Neuronal stem cell (in vitro differentiated cells): Measurements from ENCODE around the gene MYOCD.
A peak's percentile ranks its signal among the peaks of the same experiment; 100 is the strongest.

ENCODE experiments used
- DNase-seq: peaks from one replicate; pipeline ENCODE4 v3.0.0-alpha.2; 2013; ENCODE audit warnings: low spot score
- H2AFZ ChIP-seq: one replicate; pipeline ENCODE4 v1.6.1; 2013; ENCODE audit warnings: mild to moderate bottlenecking, low read length, inconsistent platforms
- H2AK5ac ChIP-seq: 2 replicates; pipeline ENCODE4 v1.6.1; 2013; ENCODE audit warnings: low read depth, mild to moderate bottlenecking, inconsistent platforms, low read length, moderate library complexity, mixed read lengths
- H2BK120ac ChIP-seq: 2 replicates; pipeline ENCODE4 v1.6.1; 2013; ENCODE audit warnings: low read depth, mild to moderate bottlenecking, inconsistent platforms, low read length, moderate library complexity, mixed read lengths
- H2BK12ac ChIP-seq: one replicate; pipeline ENCODE4 v1.6.1; 2013; ENCODE audit warnings: low read length, inconsistent platforms
- H2BK15ac ChIP-seq: 2 replicates; pipeline ENCODE4 v1.6.1; 2013; ENCODE audit warnings: mild to moderate bottlenecking, low read length, inconsistent platforms, mixed read lengths
- H2BK5ac ChIP-seq: one replicate; pipeline ENCODE4 v1.6.1; 2013; ENCODE audit warnings: inconsistent platforms, mild to moderate bottlenecking, low read length, moderate library complexity
- H3K14ac ChIP-seq: one replicate; pipeline ENCODE4 v1.6.1; 2013; ENCODE audit warnings: low read length, inconsistent platforms
- H3K18ac ChIP-seq: 2 replicates; pipeline ENCODE4 v1.6.1; 2013; ENCODE audit warnings: low read length, inconsistent platforms
- H3K23ac ChIP-seq: 2 replicates; pipeline ENCODE4 v1.6.1; 2013; ENCODE audit warnings: low read depth, mild to moderate bottlenecking, mixed read lengths, low read length, inconsistent platforms; ENCODE audit not compliant: poor library complexity
- H3K27ac ChIP-seq: replicated peaks from 3 replicates; pipeline ENCODE4 v1.5.1; 2013; ENCODE audit warnings: low read length, inconsistent platforms
- H3K27me3 ChIP-seq, 3 experiments: 2 replicates each; pipeline ENCODE4 v1.6.1; 2013; ENCODE audit warnings: low read length in 3 of 3, mild to moderate bottlenecking in 2 of 3, inconsistent platforms in 1 of 3, low read depth in 1 of 3, mixed read lengths in 1 of 3, moderate library complexity in 1 of 3; ENCODE audit not compliant: control insufficient read depth in 3 of 3, insufficient read depth in 3 of 3
- H3K36me3 ChIP-seq, 2 donors: replicated peaks in 1 of 2; 2 replicates each; pipeline ENCODE4 v1.6.1; 2013; ENCODE audit warnings: low read length in 2 of 2; ENCODE audit not compliant: control insufficient read depth in 2 of 2, insufficient read depth in 2 of 2
- H3K4ac ChIP-seq: 2 replicates; pipeline ENCODE4 v1.6.1; 2013; ENCODE audit warnings: inconsistent platforms, mild to moderate bottlenecking, low read length, moderate library complexity
- H3K4me1 ChIP-seq, 2 donors: 1 replicate in 1 of 2; 2 replicates in 1 of 2; pipeline ENCODE4 v1.6.1; 2013; ENCODE audit warnings: low read length in 2 of 2, low read depth in 1 of 2; ENCODE audit not compliant: control insufficient read depth in 2 of 2, insufficient read depth in 1 of 2
- H3K4me2 ChIP-seq: one replicate; pipeline ENCODE4 v1.6.1; 2013; ENCODE audit warnings: mild to moderate bottlenecking, low read length, inconsistent platforms; ENCODE audit not compliant: insufficient read depth, poor library complexity, severe bottlenecking
- H3K4me3 ChIP-seq, 2 donors: 2 replicates each; pipeline ENCODE4 v1.5.1; 2013; ENCODE audit warnings: low read length in 2 of 2, mild to moderate bottlenecking in 2 of 2, inconsistent platforms in 1 of 2, moderate library complexity in 1 of 2
- H3K79me1 ChIP-seq: one replicate; pipeline ENCODE4 v1.6.1; 2013; ENCODE audit warnings: low read depth, mild to moderate bottlenecking, inconsistent platforms, low read length, moderate library complexity
- H3K9ac ChIP-seq: one replicate; pipeline ENCODE4 v1.6.1; 2013; ENCODE audit warnings: mild to moderate bottlenecking, low read depth, low read length, inconsistent platforms; ENCODE audit not compliant: poor library complexity
- H3K9me3 ChIP-seq, 2 donors: replicated peaks in 1 of 2; 2 replicates each; pipeline versions ENCODE3 to v1.6.1; 2013; ENCODE audit warnings: low read length in 2 of 2, mild to moderate bottlenecking in 2 of 2, inconsistent platforms in 1 of 2, low read depth in 1 of 2, mixed read lengths in 1 of 2, moderate library complexity in 1 of 2; ENCODE audit not compliant: control insufficient read depth in 2 of 2, insufficient read depth in 1 of 2
- H4K8ac ChIP-seq: one replicate; pipeline ENCODE4 v1.6.1; 2013; ENCODE audit warnings: low read depth, mild to moderate bottlenecking, inconsistent platforms, low read length, moderate library complexity
- H4K91ac ChIP-seq: one replicate; pipeline ENCODE4 v1.6.1; 2013; ENCODE audit warnings: low read length, low read depth, mild to moderate bottlenecking, inconsistent platforms; ENCODE audit not compliant: poor library complexity
- WGBS, 2 donors: extraction: QIAGEN DNeasy Blood & Tissue Kit; methylation state at CpG; one replicate each; pipeline ENCODE4 v1.1.7; 2013; ENCODE audit warnings: missing lambda C conversion rate in 2 of 2, mixed read lengths in 1 of 2; ENCODE audit not compliant: insufficient read length in 2 of 2, insufficient replicate concordance in 1 of 2; ENCODE audit errors: extremely low coverage in 2 of 2; 5-methylcytosine and 5-hydroxymethylcytosine counted together

MYOCD gene

DNA sequence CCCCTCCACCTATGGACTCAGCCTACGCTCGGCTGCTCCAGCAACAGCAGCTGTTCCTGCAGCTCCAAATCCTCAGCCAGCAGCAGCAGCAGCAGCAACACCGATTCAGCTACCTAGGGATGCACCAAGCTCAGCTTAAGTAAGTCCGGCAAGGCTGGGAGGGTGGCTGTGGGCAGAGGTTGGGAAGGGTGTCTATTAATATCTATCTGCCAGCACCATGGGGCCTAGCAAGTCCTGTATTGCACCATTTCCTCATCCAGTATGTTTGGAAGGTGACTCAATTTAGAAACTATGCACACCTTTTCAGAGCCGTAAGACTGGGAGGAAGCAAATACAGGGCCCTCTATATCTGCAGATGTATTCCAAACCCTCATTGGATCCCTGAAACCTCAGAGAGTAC is 78.6 kb downstream of the MYOCD start:
- H2AFZ ChIP-seq = no peak overlapping the region
- no peak overlapping the region for H3K14ac ChIP-seq
- H3K4ac ChIP-seq = no peak overlapping the region
- no peak overlapping the region for H4K8ac ChIP-seq
- no peaks in the 10 kb centered on the region for H3K4me1 ChIP-seq
- no CpG with 5 or more reads among the region's 5 CpGs for WGBS, 2 donors
- no peak overlapping the region for H3K9ac ChIP-seq
- no peak overlapping the region for H3K4me3 ChIP-seq
- H2BK120ac ChIP-seq = no peak overlapping the region
- H3K4me2 ChIP-seq = no peak overlapping the region
- no peaks in the 10 kb centered on the region for H3K36me3 ChIP-seq
- H4K91ac ChIP-seq = no peak overlapping the region
- H3K23ac ChIP-seq = no peak overlapping the region
- H3K18ac ChIP-seq = no peak overlapping the region
- no peak overlapping the region for H2BK15ac ChIP-seq
- no peak overlapping the region for H2BK5ac ChIP-seq
- no peak overlapping the region for H3K27ac ChIP-seq
- H3K27me3 ChIP-seq = no peaks in the 10 kb centered on the region
- H2BK12ac ChIP-seq = no peak overlapping the region
- no peak overlapping the region for H2AK5ac ChIP-seq
- H3K9me3 ChIP-seq = no peaks in the 10 kb centered on the region
- no peak for DNase-seq
- H3K79me1 ChIP-seq = no peaks in the 10 kb centered on the region

DNA sequence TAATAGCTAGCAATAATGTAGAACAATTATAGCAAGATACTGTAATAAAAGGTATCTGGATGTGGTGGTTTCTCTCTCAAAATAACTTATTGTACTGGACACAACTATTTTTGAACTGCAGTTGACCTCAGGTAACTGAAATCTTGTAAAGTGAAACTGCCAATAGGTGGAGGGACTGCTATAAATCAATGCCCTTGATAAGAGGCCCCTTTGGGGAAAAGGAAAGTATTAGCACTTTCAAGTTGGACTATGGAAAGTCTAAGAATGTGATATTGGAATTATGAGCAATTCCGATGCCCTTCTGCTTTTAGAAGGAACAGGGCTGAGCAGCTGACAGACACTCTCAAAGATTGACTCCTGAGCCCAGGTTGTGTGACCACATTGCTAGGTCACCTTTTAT is 79.1 kb downstream of the MYOCD start:
- no peak overlapping the region for H3K4me2 ChIP-seq
- H3K27ac ChIP-seq = no peak overlapping the region
- no peaks in the 10 kb centered on the region for H3K27me3 ChIP-seq
- no peak overlapping the region for H2BK12ac ChIP-seq
- DNase-seq = no peak
- H2BK15ac ChIP-seq = no peak overlapping the region
- H3K9ac ChIP-seq = no peak overlapping the region
- no peak overlapping the region for H3K18ac ChIP-seq
- WGBS, 2 donors = no CpG with 5 or more reads among the region's 1 CpG
- no peak overlapping the region for H4K8ac ChIP-seq
- H3K23ac ChIP-seq = no peak overlapping the region
- no peak overlapping the region for H2AK5ac ChIP-seq
- no peak overlapping the region for H4K91ac ChIP-seq
- no peak overlapping the region for H2AFZ ChIP-seq
- no peak overlapping the region for H2BK120ac ChIP-seq
- no peaks in the 10 kb centered on the region for H3K79me1 ChIP-seq
- no peak overlapping the region for H3K14ac ChIP-seq
- H3K9me3 ChIP-seq = no peaks in the 10 kb centered on the region
- no peaks in the 10 kb centered on the region for H3K36me3 ChIP-seq
- no peaks in the 10 kb centered on the region for H3K4me1 ChIP-seq
- no peak overlapping the region for H2BK5ac ChIP-seq
- no peak overlapping the region for H3K4me3 ChIP-seq
- H3K4ac ChIP-seq = no peak overlapping the region

DNA sequence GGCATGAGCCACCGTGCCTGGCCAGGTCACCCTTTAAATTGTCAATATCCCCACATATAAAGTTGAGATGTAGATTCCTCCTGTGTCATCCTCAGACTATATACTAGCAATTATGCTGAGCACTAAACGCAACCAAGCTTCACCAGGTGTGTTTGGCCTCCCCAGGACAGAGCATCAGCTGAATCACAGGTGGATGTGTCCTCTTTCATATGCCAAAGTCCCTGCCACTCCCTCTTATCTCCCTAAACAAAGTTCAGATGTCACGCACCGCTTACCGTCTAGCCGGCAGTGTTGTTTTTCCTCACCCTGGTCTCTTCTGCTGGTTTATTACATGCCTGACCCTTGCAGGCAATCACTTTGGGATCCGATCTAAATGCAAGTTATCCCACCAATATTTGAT is 79.8 kb downstream of the MYOCD start:
- H2AFZ ChIP-seq = no peak overlapping the region
- no peak for DNase-seq
- H3K36me3 ChIP-seq = no peaks in the 10 kb centered on the region
- H3K27ac ChIP-seq = no peak overlapping the region
- H3K14ac ChIP-seq = no peak overlapping the region
- no CpG with 5 or more reads among the region's 7 CpGs for WGBS, 2 donors
- H2BK5ac ChIP-seq = no peak overlapping the region
- H3K27me3 ChIP-seq = no peaks in the 10 kb centered on the region
- H3K4ac ChIP-seq = no peak overlapping the region
- no peaks in the 10 kb centered on the region for H3K79me1 ChIP-seq
- H3K4me2 ChIP-seq = no peak overlapping the region
- no peak overlapping the region for H3K18ac ChIP-seq
- H4K8ac ChIP-seq = no peak overlapping the region
- no peak overlapping the region for H2BK15ac ChIP-seq
- no peak overlapping the region for H4K91ac ChIP-seq
- H2BK12ac ChIP-seq = no peak overlapping the region
- H3K4me1 ChIP-seq = no peaks in the 10 kb centered on the region
- no peak overlapping the region for H2BK120ac ChIP-seq
- no peak overlapping the region for H2AK5ac ChIP-seq
- H3K23ac ChIP-seq = no peak overlapping the region
- H3K9me3 ChIP-seq = no peaks in the 10 kb centered on the region
- no peak overlapping the region for H3K9ac ChIP-seq
- no peak overlapping the region for H3K4me3 ChIP-seq

DNA sequence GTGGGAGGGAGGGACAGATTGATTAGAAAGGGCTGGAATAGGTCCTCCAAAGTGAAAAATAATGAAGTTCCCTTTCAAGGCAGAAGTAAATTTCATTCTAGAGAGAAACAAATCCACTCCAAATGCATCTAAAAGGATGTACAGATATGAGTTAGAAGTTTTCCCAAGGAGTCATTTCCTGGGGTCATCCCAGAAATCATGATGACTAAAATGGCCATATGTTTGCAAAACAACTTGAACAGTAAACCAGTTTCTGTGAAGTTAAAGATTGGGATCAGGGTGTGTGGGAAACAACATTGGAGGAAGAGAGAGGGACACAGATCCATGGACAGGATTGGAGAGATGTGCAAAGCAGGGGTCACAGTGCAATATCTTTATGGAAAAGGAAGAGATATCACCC is 91.1 kb downstream of the MYOCD start:
- Histone ChIP-seq H2BK12ac (no peak overlapping the region), H3K4me3 (no peak overlapping the region), H3K9ac (no peak overlapping the region), H3K27me3 (peaks cover 0 to 1% (median 0%) of the 10 kb centered on the region in 3 experiments), H3K79me1 (no peaks in the 10 kb centered on the region), H2AFZ (no peak overlapping the region), H3K27ac (no peak overlapping the region), H2BK120ac (no peak overlapping the region), H3K4ac (no peak overlapping the region), H2BK5ac (no peak overlapping the region), H3K36me3 (no peaks in the 10 kb centered on the region), H4K91ac (no peak overlapping the region), H3K4me2 (no peak overlapping the region), H4K8ac (peak overlapping the region; percentile 7), H3K9me3 (no peaks in the 10 kb centered on the region), H2BK15ac (no peak overlapping the region), H2AK5ac (no peak overlapping the region), H3K4me1 (no peaks in the 10 kb centered on the region), H3K18ac (no peak overlapping the region), H3K23ac (no peak overlapping the region), H3K14ac (no peak overlapping the region)
- DNase-seq = no peak
